Aorta (tissue), 5 donors: Measurements from ENCODE around the gene SKP1. TPM values are rescaled to one million over a fixed set of nuclear protein-coding genes. Genes with fewer than 3 reads are reported as not detected.
"Not testable (repeated sequence)": the region's sequence is repeated elsewhere in the genome, so short reads cannot be mapped to it uniquely, and the experiment has no call there.

ENCODE experiments used
- ATAC-seq: fragments of 200-7000 bp; cut with Tn5 transposase; one replicate; pipeline ENCODE4 v1.9.1; 2022; ENCODE audit warnings: moderate library complexity; ENCODE audit not compliant: low FRiP score
- DNase-seq, 2 donors: peaks; one replicate each; pipeline ENCODE4 v3.0.0-alpha.2; 2020
- H3K27ac ChIP-seq, 2 donors: one replicate each; pipeline ENCODE4 v1.5.1; 2013; ENCODE audit warnings: low read length in 2 of 2, mild to moderate bottlenecking in 2 of 2, moderate library complexity in 2 of 2, control low read depth in 1 of 2, inconsistent platforms in 1 of 2, low read depth in 1 of 2
- H3K27me3 ChIP-seq, 2 donors: one replicate each; pipeline ENCODE4 v1.6.1; 2013; ENCODE audit warnings: control low read depth in 1 of 2, low read length in 1 of 2, mild to moderate bottlenecking in 1 of 2, moderate library complexity in 1 of 2; ENCODE audit not compliant: insufficient read depth in 2 of 2, control insufficient read depth in 1 of 2
- H3K36me3 ChIP-seq, 2 donors: one replicate each; pipeline ENCODE4 v1.6.1; 2013; ENCODE audit warnings: control low read depth in 1 of 2, low read length in 1 of 2, mild to moderate bottlenecking in 1 of 2; ENCODE audit not compliant: insufficient read depth in 2 of 2, control insufficient read depth in 1 of 2
- H3K4me1 ChIP-seq, 2 donors: one replicate each; pipeline ENCODE4 v1.6.1; 2013; ENCODE audit warnings: low read length in 2 of 2, control low read depth in 1 of 2, mild to moderate bottlenecking in 1 of 2, moderate library complexity in 1 of 2; ENCODE audit not compliant: insufficient read depth in 2 of 2, control insufficient read depth in 1 of 2
- H3K4me3 ChIP-seq, 2 donors: one replicate each; pipeline ENCODE4 v1.5.1; 2013; ENCODE audit warnings: low read length in 2 of 2, control low read depth in 1 of 2, mild to moderate bottlenecking in 1 of 2
- H3K9me3 ChIP-seq: one replicate; pipeline ENCODE4 v1.6.1; 2013; ENCODE audit warnings: mild to moderate bottlenecking, low read length; ENCODE audit not compliant: control insufficient read depth
- WGBS, 2 donors: extraction: QIAGEN DNeasy Blood & Tissue Kit; methylation state at CpG; one replicate each; pipeline ENCODE4 v1.1.7; 2013; 5-methylcytosine and 5-hydroxymethylcytosine counted together
- intact Hi-C, 2 donors: fragments of 100-400 bp; cut with DNase I; formaldehyde crosslinking; loops; one replicate each; pipeline versions ENCODE4 v1.14.2 to v1.15.0; 2022
- polyA plus RNA-seq, 2 donors: library from polyadenylated mRNA; stranded (reverse); fragments of 200-250 nt; gene quantifications; one replicate each; pipeline ENCODE4 v1.2.3, GENCODE V29; 2013
- total RNA-seq, 2 donors: library from RNA; stranded (reverse); fragmentation: NEBNext Ultra II Directional; extraction: Animal tissue kit (Norgen Biotek cat#: 25700); gene quantifications; one replicate each; pipeline ENCODE4 v1.2.1, GENCODE V29; 2021
- donor health status: healthy with polysubstance abuse.
- donor health status: Bipolar disorder and iron deficiency.
- donor health status: DM: no; HTN: no; CAD: no.
- donor health status: DM: no; HTN: no; CAD: no.
- donor health status: DM: yes; HTN: yes; CAD: no.

The SKP1 gene
- total and polyA plus RNA-seq, 4 donors = 304 to 1,152 (median 513) TPM

GRCh38 chr5:134162592-134162991, 14.2 kb downstream of the SKP1 start:
- no peaks in the 10 kb centered on the region for H3K4me1 ChIP-seq
- H3K36me3 ChIP-seq = peaks cover 0 to 2% of the 10 kb centered on the region in 2 donors
- H3K4me3 ChIP-seq = no peak overlapping the region
- 94 to 96% methylated on average over 5 of the region's 5 CpGs for WGBS, 2 donors
- H3K9me3 ChIP-seq = no peaks in the 10 kb centered on the region
- H3K27ac ChIP-seq = no peak overlapping the region
- DNase-seq (no peak), ATAC-seq (no peak)
- H3K27me3 ChIP-seq = no peaks in the 10 kb centered on the region
- intact Hi-C loops = no loop called here

GRCh38 chr5:134161513-134162395, 15.0 kb downstream of the SKP1 start:
- intact Hi-C loops = no loop called here
- Histone ChIP-seq H3K36me3 (peaks cover 0 to 2% of the 10 kb centered on the region in 2 donors), H3K27ac (no peak overlapping the region), H3K4me3 (no peak overlapping the region), H3K9me3 (no peaks in the 10 kb centered on the region), H3K4me1 (no peaks in the 10 kb centered on the region), H3K27me3 (no peaks in the 10 kb centered on the region)
- ATAC-seq (no peak), DNase-seq (no peak)
- WGBS, 2 donors = 89 to 99% methylated on average over 6 of the region's 6 CpGs

- no peak overlapping the region for H3K27ac ChIP-seq
- intact Hi-C loops = no loop called here
- ATAC-seq (no peak), DNase-seq (no peak)
- H3K4me3 ChIP-seq = no peak overlapping the region
- H3K27me3 ChIP-seq = no peaks in the 10 kb centered on the region
- H3K36me3 ChIP-seq = peaks cover 9 to 12% of the 10 kb centered on the region in 2 donors
- H3K4me1 ChIP-seq = no peaks in the 10 kb centered on the region
- WGBS, 2 donors = 93 to 100% methylated on average over 1 of the region's 1 CpG
- no peaks in the 10 kb centered on the region for H3K9me3 ChIP-seq
Measured at GRCh38 chr5:134153657-134154056, 23.1 kb downstream of the SKP1 start.

GRCh38 chr5:134153241-134153640, 23.5 kb downstream of the SKP1 start:
- no peak for DNase-seq
- WGBS, 2 donors = 77 to 97% methylated on average over 3 of the region's 3 CpGs
- H3K36me3 ChIP-seq = peaks cover 9 to 12% of the 10 kb centered on the region in 2 donors

GRCh38 chr5:134152173-134152832, 24.4 kb downstream of the SKP1 start:
- ATAC-seq, DNase-seq, intact Hi-C loops, H3K27ac ChIP-seq, H3K4me1 ChIP-seq, H3K4me3 ChIP-seq, H3K9me3 ChIP-seq, H3K27me3 ChIP-seq: not testable (repeated sequence)
- peaks cover 9 to 12% of the 10 kb centered on the region in 2 donors for H3K36me3 ChIP-seq
- WGBS, 2 donors = 92 to 93% methylated on average over 15 of the region's 15 CpGs

More at GRCh38 chr5:134153241-134153640, 23.5 kb downstream of the SKP1 start:
- H3K9me3 ChIP-seq = no peaks in the 10 kb centered on the region
- no peak for ATAC-seq
- H3K4me1 ChIP-seq = no peaks in the 10 kb centered on the region
- no peak overlapping the region for H3K4me3 ChIP-seq
- no peak overlapping the region for H3K27ac ChIP-seq
- H3K27me3 ChIP-seq = no peaks in the 10 kb centered on the region
- intact Hi-C loops = no loop called here

GRCh38 chr5:134151723-134152122, 25.0 kb downstream of the SKP1 start:
- WGBS, 2 donors = 93 to 96% methylated on average over 3 of the region's 3 CpGs
- Histone ChIP-seq H3K9me3 (no peaks in the 10 kb centered on the region), H3K36me3 (peaks cover 9 to 12% of the 10 kb centered on the region in 2 donors), H3K4me1 (no peaks in the 10 kb centered on the region), H3K27me3 (no peaks in the 10 kb centered on the region), H3K27ac (no peak overlapping the region), H3K4me3 (no peak overlapping the region)
- no peak for ATAC-seq
- no peak for DNase-seq
- intact Hi-C loops = no loop called here

GRCh38 chr5:134149571-134150303, 27.0 kb downstream of the SKP1 start:
- no peak for DNase-seq
- Histone ChIP-seq H3K9me3 (no peaks in the 10 kb centered on the region), H3K27ac (no peak overlapping the region), H3K4me1 (no peaks in the 10 kb centered on the region), H3K36me3 (peaks cover 9 to 12% of the 10 kb centered on the region in 2 donors), H3K4me3 (no peak overlapping the region), H3K27me3 (no peaks in the 10 kb centered on the region)
- intact Hi-C loops = loop anchor here in 1 of 2 donors (10.0 kb wide), 1 partner anchor 1035 kb away; no protein-coding TSS in a partner anchor
- no peak for ATAC-seq
- WGBS, 2 donors = 78 to 81% methylated on average over 4 of the region's 4 CpGs

GRCh38 chr5:134148986-134149539, 27.7 kb downstream of the SKP1 start:
- no peaks in the 10 kb centered on the region for H3K4me1 ChIP-seq
- peaks cover 9 to 12% of the 10 kb centered on the region in 2 donors for H3K36me3 ChIP-seq
- no peaks in the 10 kb centered on the region for H3K9me3 ChIP-seq
- DNase-seq (no peak), ATAC-seq (no peak)
- no peaks in the 10 kb centered on the region for H3K27me3 ChIP-seq
- WGBS, 2 donors = 81 to 85% methylated on average over 6 of the region's 6 CpGs
- H3K4me3 ChIP-seq = no peak overlapping the region
- intact Hi-C loops = loop anchor here in 1 of 2 donors (10.0 kb wide), 1 partner anchor 1034 kb away; no protein-coding TSS in a partner anchor
- H3K27ac ChIP-seq = no peak overlapping the region
